Measurements from ENCODE around the gene MUL1.

MUL1 gene

GRCh38 chr1:20483098-20483832 is 24.7 kb downstream of the MUL1 start:
- Histone ChIP-seq H3K27ac (ENCODE audit: poor library complexity, severe bottlenecking) (peak overlapping the region; percentile 81), H3K4me1 (ENCODE audit: insufficient read depth, poor library complexity, severe bottlenecking) (peaks cover 18% of the 10 kb centered on the region), H3K4me3 (ENCODE audit: severe bottlenecking) (peak overlapping the region; percentile 72), H3K9me3 (ENCODE audit: severe bottlenecking) (no peaks in the 10 kb centered on the region), H3K27me3 (ENCODE audit: insufficient read depth, poor library complexity, severe bottlenecking) (no peaks in the 10 kb centered on the region), H3K36me3 (ENCODE audit: low read depth) (peaks cover 13% of the 10 kb centered on the region)
- ATAC-seq (ENCODE audit: low read depth) (no peak), DNase-seq (ENCODE audit: low spot score) (no peak)
- no peak for TF ChIP-seq CTCF (IDR thresholded peaks at IDR 0.05; ENCODE audit: poor library complexity, severe bottlenecking)

GRCh38 chr1:20481643-20482498 is 26.1 kb downstream of the MUL1 start:
- H3K27me3 ChIP-seq (ENCODE audit: insufficient read depth, poor library complexity, severe bottlenecking): no peaks in the 10 kb centered on the region
- H3K27ac ChIP-seq (ENCODE audit: poor library complexity, severe bottlenecking): peak overlapping the region; percentile 5
- TF ChIP-seq CTCF (IDR thresholded peaks at IDR 0.05; ENCODE audit: poor library complexity, severe bottlenecking): no peak
- peaks cover 23% of the 10 kb centered on the region for H3K4me1 ChIP-seq (ENCODE audit: insufficient read depth, poor library complexity, severe bottlenecking)
- no peaks in the 10 kb centered on the region for H3K9me3 ChIP-seq (ENCODE audit: severe bottlenecking)
- ATAC-seq (ENCODE audit: low read depth) (no peak), DNase-seq (ENCODE audit: low spot score) (no peak)
- H3K36me3 ChIP-seq (ENCODE audit: low read depth): peaks cover 13% of the 10 kb centered on the region
- H3K4me3 ChIP-seq (ENCODE audit: severe bottlenecking): no peak overlapping the region

GRCh38 chr1:20480951-20481617 is 26.9 kb downstream of the MUL1 start:
- H3K27ac ChIP-seq (ENCODE audit: poor library complexity, severe bottlenecking): peak overlapping the region; percentile 5
- TF ChIP-seq CTCF (IDR thresholded peaks at IDR 0.05; ENCODE audit: poor library complexity, severe bottlenecking): no peak
- no peak overlapping the region for H3K4me3 ChIP-seq (ENCODE audit: severe bottlenecking)
- H3K36me3 ChIP-seq (ENCODE audit: low read depth): peaks cover 13% of the 10 kb centered on the region
- ATAC-seq (ENCODE audit: low read depth) (peak; percentile 6; the same call in 1 of the 3 replicates), DNase-seq (ENCODE audit: low spot score) (no peak)
- no peaks in the 10 kb centered on the region for H3K9me3 ChIP-seq (ENCODE audit: severe bottlenecking)
- H3K27me3 ChIP-seq (ENCODE audit: insufficient read depth, poor library complexity, severe bottlenecking): no peaks in the 10 kb centered on the region
- peaks cover 31% of the 10 kb centered on the region for H3K4me1 ChIP-seq (ENCODE audit: insufficient read depth, poor library complexity, severe bottlenecking)

DNA sequence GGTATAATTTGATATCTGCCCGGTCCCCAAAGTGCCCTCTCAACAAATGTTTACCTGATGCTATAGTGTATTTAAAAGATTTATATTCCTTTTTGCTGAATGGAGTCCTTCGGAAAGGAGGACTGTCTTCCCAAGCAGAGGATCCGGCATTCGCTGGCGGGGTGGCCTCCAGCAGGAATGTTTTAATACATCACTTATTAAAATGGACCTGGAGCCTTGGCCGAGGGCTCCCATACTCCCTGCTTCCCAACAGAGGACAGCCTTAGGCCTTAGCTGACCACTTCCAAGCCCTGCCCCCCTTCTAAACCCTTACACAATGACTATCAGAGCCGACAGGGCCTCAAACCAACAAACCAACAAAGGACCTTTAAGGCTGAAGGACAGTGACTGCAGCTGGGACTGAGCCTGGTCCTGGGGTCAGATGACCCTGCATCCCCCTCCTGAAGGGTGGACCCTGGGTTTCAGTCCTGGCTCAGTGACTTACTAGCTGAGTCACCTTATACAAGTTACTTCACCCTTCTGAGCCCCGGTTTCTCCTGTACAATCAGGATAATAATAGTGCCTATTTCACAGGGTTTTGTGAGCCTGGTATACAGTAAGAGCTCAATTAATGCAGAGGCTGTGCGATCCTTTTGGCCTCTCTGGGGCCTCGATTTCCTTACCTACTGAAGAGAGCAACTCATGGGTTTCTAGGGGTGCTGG is 27.6 kb downstream of the MUL1 start:
- Histone ChIP-seq H3K36me3 (ENCODE audit: low read depth) (peaks cover 13% of the 10 kb centered on the region), H3K9me3 (ENCODE audit: severe bottlenecking) (no peaks in the 10 kb centered on the region), H3K27me3 (ENCODE audit: insufficient read depth, poor library complexity, severe bottlenecking) (no peaks in the 10 kb centered on the region), H3K4me1 (ENCODE audit: insufficient read depth, poor library complexity, severe bottlenecking) (peaks cover 32% of the 10 kb centered on the region), H3K4me3 (ENCODE audit: severe bottlenecking) (no peak overlapping the region), H3K27ac (ENCODE audit: poor library complexity, severe bottlenecking) (peak overlapping the region; percentile 5)
- ATAC-seq (ENCODE audit: low read depth) (no peak), DNase-seq (ENCODE audit: low spot score) (no peak)
- TF ChIP-seq CTCF (IDR thresholded peaks at IDR 0.05; ENCODE audit: poor library complexity, severe bottlenecking): no peak
